ENCODE measurements around the gene PPARA. TPM values are rescaled to one million over a fixed set of nuclear protein-coding genes. Genes with fewer than 3 reads are reported as not detected.
A peak's percentile ranks its signal among the peaks of the same experiment; 100 is the strongest.

PPARA gene
- total RNA-seq, 1 donor from 2014 or later, result 101 TPM

GRCh38 chr22:46173152-46173551 is 22.8 kb downstream of the PPARA start:
- H3K4me3 ChIP-seq, result peak overlapping the region; percentile 4
- peak overlapping the region; percentile 82 for H3K27ac ChIP-seq (replicated peaks)
- H3K4me1 ChIP-seq, result peaks cover 36% of the 10 kb centered on the region
- no peaks in the 10 kb centered on the region for H3K27me3 ChIP-seq (ENCODE audit: low read depth)
- no peak for DNase-seq
- peaks cover 23% of the 10 kb centered on the region for H3K36me3 ChIP-seq
- H3K9me3 ChIP-seq (replicated peaks), result peaks cover 11% of the 10 kb centered on the region
- no peak for TF ChIP-seq CTCF (IDR thresholded peaks at IDR 0.05; ENCODE audit: borderline replicate concordance)
- intact Hi-C loops (cut with micrococcal nuclease), result no loop called here

GRCh38 chr22:46175631-46176030 is 25.3 kb downstream of the PPARA start:
- peaks cover 33% of the 10 kb centered on the region for H3K4me1 ChIP-seq
- H3K27me3 ChIP-seq (ENCODE audit: low read depth), result no peaks in the 10 kb centered on the region
- no peak overlapping the region for H3K27ac ChIP-seq (replicated peaks)
- peaks cover 17% of the 10 kb centered on the region for H3K9me3 ChIP-seq (replicated peaks)
- no peak overlapping the region for H3K4me3 ChIP-seq
- intact Hi-C loops (cut with micrococcal nuclease), result no loop called here
- DNase-seq, result no peak
- TF ChIP-seq CTCF (IDR thresholded peaks at IDR 0.05; ENCODE audit: borderline replicate concordance), result no peak
- peaks cover 40% of the 10 kb centered on the region for H3K36me3 ChIP-seq

DNA sequence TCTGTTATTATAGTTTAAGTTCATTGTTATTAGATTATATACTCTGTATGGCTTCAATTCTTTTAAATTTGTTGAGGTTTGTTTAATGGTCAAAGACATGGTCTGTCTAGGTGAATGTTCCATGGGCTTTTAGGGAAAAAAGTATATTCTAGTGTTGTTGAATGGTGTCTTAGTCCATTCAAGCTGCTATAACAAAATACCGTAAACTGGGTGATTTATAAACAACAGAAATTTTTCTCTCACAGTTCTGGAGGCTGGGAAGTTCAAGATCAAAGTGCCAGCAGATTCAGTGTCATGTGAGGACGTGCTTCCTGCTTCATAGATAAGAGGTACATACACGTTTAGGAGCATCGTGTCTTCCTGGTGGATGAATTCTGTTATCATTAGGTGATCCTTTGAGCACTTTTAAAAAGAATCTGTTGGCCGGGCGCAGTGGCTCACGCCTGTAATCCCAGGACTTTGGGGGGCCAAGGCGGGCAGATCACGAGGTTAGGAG is 26.2 kb downstream of the PPARA start:
- TF ChIP-seq CTCF (IDR thresholded peaks at IDR 0.05; ENCODE audit: borderline replicate concordance), result no peak
- intact Hi-C loops (cut with micrococcal nuclease), result no loop called here
- H3K4me3 ChIP-seq, result no peak overlapping the region
- H3K36me3 ChIP-seq, result peaks cover 49% of the 10 kb centered on the region
- no peak overlapping the region for H3K27ac ChIP-seq (replicated peaks)
- DNase-seq, result no peak
- H3K27me3 ChIP-seq (ENCODE audit: low read depth), result no peaks in the 10 kb centered on the region
- peaks cover 25% of the 10 kb centered on the region for H3K9me3 ChIP-seq (replicated peaks)
- peaks cover 24% of the 10 kb centered on the region for H3K4me1 ChIP-seq

GRCh38 chr22:46178755-46179505 is 28.6 kb downstream of the PPARA start:
- H3K4me1 ChIP-seq, result peaks cover under 1% of the 10 kb centered on the region
- peaks cover 72% of the 10 kb centered on the region for H3K36me3 ChIP-seq
- no peak overlapping the region for H3K4me3 ChIP-seq
- no peak for DNase-seq
- H3K27ac ChIP-seq (replicated peaks), result no peak overlapping the region
- intact Hi-C loops (cut with micrococcal nuclease), result no loop called here
- no peak for TF ChIP-seq CTCF (IDR thresholded peaks at IDR 0.05; ENCODE audit: borderline replicate concordance)
- no peaks in the 10 kb centered on the region for H3K27me3 ChIP-seq (ENCODE audit: low read depth)
- peaks cover 25% of the 10 kb centered on the region for H3K9me3 ChIP-seq (replicated peaks)

DNA sequence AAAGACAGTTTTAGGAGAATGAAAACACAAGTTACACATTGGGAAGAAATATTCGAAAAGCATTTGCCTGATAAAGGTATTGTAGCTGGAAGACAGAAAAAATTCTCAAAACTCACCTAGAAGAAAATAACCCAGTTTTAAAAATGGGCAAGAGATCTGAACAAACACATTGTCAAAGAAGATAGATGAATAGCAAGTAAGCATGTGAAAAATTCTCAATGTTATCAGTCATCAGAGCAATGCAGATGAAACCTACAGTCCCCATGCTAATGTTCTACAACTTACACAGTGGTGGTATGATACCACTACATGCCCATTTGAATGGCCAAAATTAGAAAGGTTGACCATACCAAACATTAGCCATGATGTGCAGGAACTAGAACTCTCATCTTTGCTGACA is 29.4 kb downstream of the PPARA start:
- Histone ChIP-seq H3K9me3 (replicated peaks) (peaks cover 25% of the 10 kb centered on the region), H3K4me3 (no peak overlapping the region), H3K27me3 (ENCODE audit: low read depth) (no peaks in the 10 kb centered on the region), H3K4me1 (no peaks in the 10 kb centered on the region), H3K27ac (replicated peaks) (no peak overlapping the region), H3K36me3 (peaks cover 80% of the 10 kb centered on the region)
- no peak for DNase-seq
- TF ChIP-seq CTCF (IDR thresholded peaks at IDR 0.05; ENCODE audit: borderline replicate concordance), result no peak
- intact Hi-C loops (cut with micrococcal nuclease), result no loop called here

Data from left ventricle myocardium inferior (tissue), 1 donor.